Thyroid gland (tissue), 4 donors: ENCODE data around the gene TRIM33. TPM values are rescaled to one million over a fixed set of nuclear protein-coding genes. Genes with fewer than 3 reads are reported as not detected.
"Not testable (repeated sequence)": the region's sequence is repeated elsewhere in the genome, so short reads cannot be mapped to it uniquely, and the experiment has no call there.

Experiments used
- DNase-seq, 2 donors: peaks; one replicate each; pipeline ENCODE4 v3.0.0-alpha.2; 2019
- H3K27ac ChIP-seq, 3 donors: fragments of 200-600 bp; sonication (generic); 1 replicate in 2 of 3; 2 replicates in 1 of 3; pipeline ENCODE4 v1.5.1; 2016 to 2019; ENCODE audit warnings: mild to moderate bottlenecking in 1 of 3, moderate library complexity in 1 of 3
- H3K27me3 ChIP-seq: fragments of 200-600 bp; sonication (generic); one replicate; pipeline ENCODE4 v1.5.1; 2019
- H3K36me3 ChIP-seq, 2 donors: fragments of 200-600 bp; sonication (generic); one replicate each; pipeline ENCODE4 v1.5.1; 2016 to 2019
- H3K4me1 ChIP-seq, 2 donors: fragments of 200-600 bp; sonication (generic); one replicate each; pipeline ENCODE4 v1.5.1; 2017 to 2019
- H3K4me3 ChIP-seq, 3 donors: fragments of 200-600 bp; sonication (generic); replicated peaks in 1 of 3; 1 replicate in 2 of 3; 2 replicates in 1 of 3; pipeline ENCODE4 v1.5.1; 2016; ENCODE audit warnings: mild to moderate bottlenecking in 1 of 3
- H3K9me3 ChIP-seq: fragments of 200-600 bp; sonication (generic); one replicate; pipeline ENCODE4 v1.5.1; 2017
- CTCF ChIP-seq, 6 experiments: fragments of 200-600 bp in 3 of 6; fragments of 450-650 bp in 3 of 6; sonication (generic) in 3 of 6; IDR thresholded peaks; one replicate each; pipeline ENCODE4 v1.5.1; 2016 to 2019; ENCODE audit warnings: antibody characterized with exemption in 6 of 6, mild to moderate bottlenecking in 2 of 6, inconsistent platforms in 1 of 6, moderate library complexity in 1 of 6
- POLR2A ChIP-seq, 2 donors: fragments of 450-650 bp; IDR thresholded peaks; one replicate each; pipeline ENCODE4 v1.6.1; 2017; ENCODE audit warnings: antibody characterized with exemption in 2 of 2, mild to moderate bottlenecking in 2 of 2, moderate library complexity in 1 of 2
- WGBS, 2 donors: methylation state at CpG; one replicate each; pipeline ENCODE4 v1.1.5; 2017; 5-methylcytosine and 5-hydroxymethylcytosine counted together
- intact Hi-C: fragments of 100-400 bp; cut with DNase I; formaldehyde crosslinking; loops from one replicate; pipeline ENCODE4 v1.15.1; 2023
- total RNA-seq, 4 donors: library from RNA; depleted of rRNA; stranded (reverse); fragments of >200 nt; gene quantifications; one replicate each; pipeline ENCODE4 v1.2.3, GENCODE V29; 2016

TRIM33 gene
- total RNA-seq, 4 donors from 2014 or later = 53.9 to 112 (median 58.0) TPM

- H3K27ac ChIP-seq = no peak overlapping the region
- H3K4me1 ChIP-seq = no peaks in the 10 kb centered on the region
- no peak for TF ChIP-seq POLR2A (IDR thresholded peaks at IDR 0.05)
- TF ChIP-seq CTCF (IDR thresholded peaks at IDR 0.05) = no peak
- H3K27me3 ChIP-seq = no peaks in the 10 kb centered on the region
- intact Hi-C loops = no loop called here
- H3K9me3 ChIP-seq = no peaks in the 10 kb centered on the region
- no peaks in the 10 kb centered on the region for H3K36me3 ChIP-seq
- no peak for DNase-seq
- H3K4me3 ChIP-seq = no peak overlapping the region
Observed at GRCh38 chr1:114377356-114377755, 133.6 kb downstream of the TRIM33 start.

GRCh38 chr1:114369930-114370329 lies 141.1 kb downstream of the TRIM33 start:
- Histone ChIP-seq H3K4me1 (peaks cover 4 to 6% of the 10 kb centered on the region in 2 donors), H3K36me3 (no peaks in the 10 kb centered on the region), H3K27me3 (no peaks in the 10 kb centered on the region), H3K9me3 (no peaks in the 10 kb centered on the region), H3K27ac (peak overlapping the region in 2 of 3 donors; percentile 52 to 74), H3K4me3 (no peak overlapping the region)
- DNase-seq = no peak
- 15 to 16% methylated on average over 1 of the region's 1 CpG for WGBS, 2 donors
- TF ChIP-seq POLR2A (IDR thresholded peaks at IDR 0.05) (peak in 1 of 2 donors; percentile 13), CTCF (IDR thresholded peaks at IDR 0.05) (no peak)
- intact Hi-C loops = no loop called here

GRCh38 chr1:114369266-114369919 lies 141.6 kb downstream of the TRIM33 start:
- H3K27ac ChIP-seq = peak overlapping the region in 2 of 3 donors; percentile 52 to 74
- DNase-seq, intact Hi-C loops, H3K36me3 ChIP-seq, H3K4me1 ChIP-seq, H3K9me3 ChIP-seq, H3K4me3 ChIP-seq, H3K27me3 ChIP-seq: not testable (repeated sequence)
- WGBS, 2 donors = 79 to 82% methylated on average over 5 of the region's 5 CpGs

GRCh38 chr1:114368560-114369255 lies 142.3 kb downstream of the TRIM33 start:
- TF ChIP-seq POLR2A (IDR thresholded peaks at IDR 0.05) (no peak), CTCF (IDR thresholded peaks at IDR 0.05) (no peak)
- WGBS, 2 donors = 92 to 94% methylated on average over 12 to 15 of the region's 15 CpGs
- intact Hi-C loops = no loop called here

GRCh38 chr1:114367810-114368209 lies 143.2 kb downstream of the TRIM33 start:
- no peaks in the 10 kb centered on the region for H3K27me3 ChIP-seq
- no peak for TF ChIP-seq CTCF (IDR thresholded peaks at IDR 0.05)
- no peak for TF ChIP-seq POLR2A (IDR thresholded peaks at IDR 0.05)
- no peak for DNase-seq
- no peaks in the 10 kb centered on the region for H3K9me3 ChIP-seq
- 78 to 83% methylated on average over 2 of the region's 2 CpGs for WGBS, 2 donors
- no peak overlapping the region for H3K27ac ChIP-seq
- no peaks in the 10 kb centered on the region for H3K36me3 ChIP-seq
- no peak overlapping the region for H3K4me3 ChIP-seq
- intact Hi-C loops = no loop called here
- H3K4me1 ChIP-seq = peaks cover 4 to 6% of the 10 kb centered on the region in 2 donors

More at GRCh38 chr1:114368560-114369255, 142.3 kb downstream of the TRIM33 start:
- H3K36me3 ChIP-seq = no peaks in the 10 kb centered on the region
- H3K27ac ChIP-seq = no peak overlapping the region
- H3K4me1 ChIP-seq = peaks cover 4 to 6% of the 10 kb centered on the region in 2 donors
- DNase-seq = no peak
- H3K27me3 ChIP-seq = no peaks in the 10 kb centered on the region
- H3K9me3 ChIP-seq = no peaks in the 10 kb centered on the region
- no peak overlapping the region for H3K4me3 ChIP-seq

GRCh38 chr1:114363230-114363629 lies 147.8 kb downstream of the TRIM33 start:
- intact Hi-C loops, DNase-seq, H3K27me3 ChIP-seq, H3K36me3 ChIP-seq, H3K4me3 ChIP-seq, H3K4me1 ChIP-seq, H3K27ac ChIP-seq, H3K9me3 ChIP-seq: not testable (repeated sequence)
- WGBS, 2 donors = 85 to 89% methylated on average over 2 of the region's 2 CpGs
